AG10803 (cell line): ENCODE results near the gene NAALADL2.
A peak's percentile ranks its signal among the peaks of the same experiment; 100 is the strongest.

Source experiments
- DNase-seq: peaks from one replicate; pipeline ENCODE4 v3.0.0; 2010; ENCODE audit warnings: low read depth
- H3K4me3 ChIP-seq: 2 replicates; pipeline ENCODE4 v1.5.1; 2011; ENCODE audit warnings: mild to moderate bottlenecking, low read length, control low read depth
- TF ChIP-seq, protein P1 (sequence below): conservative IDR thresholded peaks from 2 replicates; pipeline ENCODE4 v1.5.1; 2011; ENCODE audit warnings: mild to moderate bottlenecking, low read length, control low read depth, inconsistent platforms

The NAALADL2 gene

DNA sequence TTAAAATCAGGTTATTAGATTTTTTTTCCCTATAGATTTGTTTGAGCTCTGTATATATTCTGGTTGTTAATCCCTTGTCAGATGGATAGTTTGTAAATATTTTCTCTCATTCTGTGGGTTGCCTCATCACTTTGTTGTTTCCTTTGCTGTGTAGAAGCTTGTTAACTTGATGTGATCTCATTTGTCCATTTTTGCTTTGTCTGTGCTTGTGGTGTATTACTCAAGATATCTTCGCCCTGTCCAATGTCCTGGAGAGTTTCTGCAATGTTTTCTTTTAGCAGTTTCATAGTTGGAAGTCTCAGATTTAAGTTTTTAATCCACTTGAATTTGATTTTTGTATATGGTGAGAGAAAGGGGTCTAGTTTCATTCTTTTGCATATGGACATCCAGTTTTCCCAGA, 699.1 kb downstream of the NAALADL2 start:
- TF ChIP-seq, protein P1, sequence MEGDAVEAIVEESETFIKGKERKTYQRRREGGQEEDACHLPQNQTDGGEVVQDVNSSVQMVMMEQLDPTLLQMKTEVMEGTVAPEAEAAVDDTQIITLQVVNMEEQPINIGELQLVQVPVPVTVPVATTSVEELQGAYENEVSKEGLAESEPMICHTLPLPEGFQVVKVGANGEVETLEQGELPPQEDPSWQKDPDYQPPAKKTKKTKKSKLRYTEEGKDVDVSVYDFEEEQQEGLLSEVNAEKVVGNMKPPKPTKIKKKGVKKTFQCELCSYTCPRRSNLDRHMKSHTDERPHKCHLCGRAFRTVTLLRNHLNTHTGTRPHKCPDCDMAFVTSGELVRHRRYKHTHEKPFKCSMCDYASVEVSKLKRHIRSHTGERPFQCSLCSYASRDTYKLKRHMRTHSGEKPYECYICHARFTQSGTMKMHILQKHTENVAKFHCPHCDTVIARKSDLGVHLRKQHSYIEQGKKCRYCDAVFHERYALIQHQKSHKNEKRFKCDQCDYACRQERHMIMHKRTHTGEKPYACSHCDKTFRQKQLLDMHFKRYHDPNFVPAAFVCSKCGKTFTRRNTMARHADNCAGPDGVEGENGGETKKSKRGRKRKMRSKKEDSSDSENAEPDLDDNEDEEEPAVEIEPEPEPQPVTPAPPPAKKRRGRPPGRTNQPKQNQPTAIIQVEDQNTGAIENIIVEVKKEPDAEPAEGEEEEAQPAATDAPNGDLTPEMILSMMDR, result no peak
- H3K4me3 ChIP-seq, result no peak overlapping the region
- DNase-seq, result no peak

DNA sequence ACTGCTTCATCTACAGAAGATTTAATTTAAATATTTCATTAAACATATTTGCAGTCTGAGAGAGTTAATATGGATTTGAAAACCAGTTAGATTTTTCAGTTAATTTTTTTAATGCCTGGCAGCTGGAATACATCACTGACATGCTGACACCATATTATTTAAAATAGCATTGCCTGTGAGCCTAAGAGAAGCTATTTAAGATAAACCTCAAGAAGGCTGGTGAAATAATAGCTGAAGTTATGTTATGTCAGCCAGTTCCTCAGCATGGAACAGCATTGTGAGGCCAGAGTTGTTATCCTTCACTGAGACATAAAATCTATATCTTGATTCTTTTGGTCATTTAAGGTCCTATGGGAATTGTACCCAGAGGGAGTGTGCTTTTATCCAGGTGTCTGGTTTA, 705.2 kb downstream of the NAALADL2 start:
- no peak overlapping the region for H3K4me3 ChIP-seq
- peak; percentile 0 for DNase-seq
- TF ChIP-seq, protein P1, result no peak

DNA sequence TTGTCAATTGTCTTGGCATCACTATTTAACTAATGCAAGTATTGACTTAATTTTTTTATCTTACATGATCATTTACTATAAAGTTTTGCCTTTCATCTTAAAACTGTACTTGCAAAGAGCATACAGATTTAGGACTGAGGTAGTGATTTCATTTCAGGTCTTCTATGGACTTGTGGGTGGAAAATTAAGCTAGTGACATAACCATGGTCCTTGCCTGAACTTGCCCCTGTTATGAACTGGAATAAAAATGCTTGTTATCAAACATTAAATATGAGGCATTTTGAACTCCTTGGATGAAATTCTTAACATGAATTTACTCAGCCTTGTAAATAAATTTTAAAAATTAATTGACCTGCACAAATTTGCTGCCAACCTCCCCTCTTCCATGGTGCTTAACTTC, 712.0 kb downstream of the NAALADL2 start:
- H3K4me3 ChIP-seq, result no peak overlapping the region
- DNase-seq, result no peak
- TF ChIP-seq, protein P1, result no peak

DNA sequence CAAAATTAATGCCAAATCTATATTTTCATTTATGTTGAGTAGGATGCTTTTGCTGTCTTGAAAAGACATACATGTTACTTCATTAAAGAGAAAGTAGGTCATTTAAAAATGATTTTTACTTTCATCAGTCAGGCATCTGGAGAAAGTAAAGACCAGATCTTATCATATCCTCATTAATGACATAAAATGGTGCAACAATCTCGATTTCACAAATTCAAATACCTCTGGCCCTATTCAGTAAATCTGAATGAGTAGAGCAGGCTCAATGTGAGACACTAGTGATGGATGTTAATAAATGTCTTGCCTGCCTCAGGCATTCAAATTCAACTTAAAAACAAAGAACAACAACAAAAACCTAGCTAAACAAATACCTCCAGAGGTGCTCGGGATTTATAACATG, 714.1 kb downstream of the NAALADL2 start:
- DNase-seq, result peak; percentile 21
- TF ChIP-seq, protein P1, result no peak
- no peak overlapping the region for H3K4me3 ChIP-seq

DNA sequence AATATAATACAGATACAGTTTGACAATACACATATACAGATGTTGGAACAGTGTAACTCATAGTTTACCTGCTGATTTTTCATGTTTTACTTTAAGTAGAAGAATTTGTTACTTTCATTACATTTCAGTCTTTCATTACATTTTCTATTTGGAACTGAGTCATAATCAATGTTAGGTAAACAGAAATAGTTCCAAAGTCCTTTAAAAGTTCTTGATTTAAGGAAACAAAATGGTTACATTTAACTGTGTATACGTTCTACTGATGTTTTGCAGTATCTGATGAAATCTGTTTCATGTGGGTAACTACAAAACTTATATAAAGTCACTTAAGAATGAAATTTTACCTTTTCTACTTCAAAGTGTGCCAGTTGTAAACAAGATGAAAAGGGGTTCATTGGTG, 721.2 kb downstream of the NAALADL2 start:
- no peak overlapping the region for H3K4me3 ChIP-seq
- TF ChIP-seq, protein P1, result no peak
- DNase-seq, result no peak

DNA sequence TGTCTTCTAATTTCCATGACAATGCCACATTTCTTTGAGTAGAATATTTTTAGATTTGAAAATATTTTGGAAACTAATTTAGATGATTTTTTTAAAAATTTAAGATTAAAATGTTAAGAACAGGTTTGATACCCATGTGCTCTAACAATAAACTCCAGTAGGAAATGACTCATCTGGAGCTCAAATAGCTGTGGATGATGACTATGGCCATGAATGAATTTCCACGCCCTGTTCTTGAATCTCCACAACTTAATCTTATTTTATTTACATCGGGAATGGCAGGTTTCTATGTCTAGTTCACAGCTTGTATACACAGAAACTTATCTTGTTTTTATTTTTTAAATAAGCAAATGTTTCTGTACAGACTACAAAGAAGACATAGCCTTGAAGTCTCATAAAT, 726.8 kb downstream of the NAALADL2 start:
- TF ChIP-seq, protein P1, result no peak
- DNase-seq, result peak; percentile 34
- H3K4me3 ChIP-seq, result no peak overlapping the region

DNA sequence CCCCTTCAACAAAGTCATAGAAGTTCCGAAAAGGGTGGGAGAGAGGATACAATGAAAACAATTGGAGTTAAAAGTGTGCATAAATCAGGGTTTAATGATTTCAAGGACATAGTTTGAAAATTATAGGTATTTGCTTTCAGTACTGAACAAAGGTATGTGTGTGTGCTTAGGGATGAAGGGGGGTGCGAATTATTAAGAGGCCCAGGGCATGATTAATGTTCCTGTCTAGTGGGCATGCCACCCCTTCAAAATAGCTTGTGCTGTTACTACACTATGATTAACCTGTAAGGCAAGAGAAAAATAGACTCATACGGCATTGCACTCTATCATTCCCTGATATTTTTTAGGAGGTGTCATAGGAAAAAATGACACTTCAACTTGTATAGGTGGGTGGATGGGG, 731.6 kb downstream of the NAALADL2 start:
- TF ChIP-seq, protein P1, result no peak
- H3K4me3 ChIP-seq, result no peak overlapping the region
- no peak for DNase-seq
